ENCODE measurements around the gene SCGB1C1. TPM values are rescaled to one million over a fixed set of nuclear protein-coding genes. Genes with fewer than 3 reads are reported as not detected.

SCGB1C1 gene
- total and polyA plus RNA-seq, 2 experiments from 2014 or later: not detected

DNA sequence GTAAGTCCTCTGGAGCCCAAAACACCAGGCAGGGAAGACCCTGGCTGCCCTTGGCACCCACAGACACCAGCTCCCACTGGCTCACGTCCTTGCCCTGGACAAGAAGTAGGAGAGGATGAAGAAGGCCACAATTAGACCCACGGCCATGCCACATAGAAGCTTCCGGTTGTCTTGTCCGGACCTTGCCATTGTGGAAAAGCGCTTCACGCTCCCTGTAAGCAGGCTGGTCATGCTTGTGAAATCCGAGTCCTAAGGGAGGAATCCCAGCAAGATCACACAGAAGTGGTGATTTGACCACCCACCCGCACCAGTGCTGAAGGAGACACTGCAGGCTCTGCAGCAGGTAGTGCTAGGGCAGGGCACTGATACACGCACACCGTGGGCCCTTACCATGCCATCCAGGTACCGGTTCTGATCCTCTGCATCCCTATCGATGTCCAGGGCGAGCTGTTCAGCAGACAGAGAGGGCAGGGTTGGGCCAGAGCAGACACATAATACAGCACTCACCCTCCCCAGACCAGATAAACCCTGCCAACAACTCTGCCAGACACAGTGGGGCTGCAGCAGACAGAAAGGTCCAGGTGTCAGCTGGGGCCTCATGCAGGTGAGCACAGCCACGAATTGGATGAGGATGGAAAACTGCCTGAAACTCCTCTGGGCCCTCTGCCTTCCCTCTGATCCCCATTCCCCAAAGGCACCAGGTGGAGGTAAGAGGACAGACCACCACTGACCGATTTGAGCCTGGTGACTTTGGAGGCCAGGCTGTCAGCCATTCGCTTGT, 12.5 kb downstream of the SCGB1C1 start:
- Histone ChIP-seq H2AFZ (no peak overlapping the region), H3K4me3 (peak overlapping the region; percentile 96; the same call in 1 of the 2 replicates), H3K9me2 (ENCODE audit: insufficient read depth) (no peaks in the 10 kb centered on the region), H3K36me3 (ENCODE audit: insufficient read depth) (no peaks in the 10 kb centered on the region), H3F3A (replicated peaks; ENCODE audit: low read depth) (peaks cover 9% of the 10 kb centered on the region), H3K4me2 (no peak overlapping the region; the same call in 1 of the 2 replicates), H3K27me3 (ENCODE audit: insufficient read depth) (no peaks in the 10 kb centered on the region), H3K79me2 (replicated peaks; ENCODE audit: insufficient read depth) (peaks cover 27% of the 10 kb centered on the region), H3K4me1 (ENCODE audit: insufficient read depth) (peaks cover 12% of the 10 kb centered on the region; the same call in 1 of the 2 replicates), H3K27ac (ENCODE audit: low read depth) (no peak overlapping the region), H4K20me1 (replicated peaks; ENCODE audit: insufficient read depth) (peaks cover 4% of the 10 kb centered on the region)
- Mint-ChIP-seq H3K36me3 (ENCODE audit: low read depth) (peaks cover 31% of the 10 kb centered on the region), H3K27ac (no peak overlapping the region), H3K4me3 (peak overlapping the region; percentile 99), H3K9me3 (no peaks in the 10 kb centered on the region), H3K4me1 (peaks cover 8% of the 10 kb centered on the region; the same call in 2 of the 3 replicates), H3K27me3 (ENCODE audit: insufficient read depth, low read depth, poor library complexity) (peaks cover 14% of the 10 kb centered on the region)
- DNase-seq (ENCODE audit: low spot score) (no peak), ATAC-seq (no peak)
- no peak for TF ChIP-seq STAT1 (IDR thresholded peaks at IDR 0.05; ENCODE audit: unreplicated experiment)
- no peak for TF ChIP-seq ZNF114 (CRISPR knock-in tag; IDR thresholded peaks at IDR 0.05)
- no peak for TF ChIP-seq CREB1 (CRISPR knock-in tag; IDR thresholded peaks at IDR 0.05; ENCODE audit: low read depth)
- TF ChIP-seq ZNF331 (CRISPR knock-in tag; IDR thresholded peaks at IDR 0.05; ENCODE audit: low read depth): no peak
- TF ChIP-seq, protein P1, sequence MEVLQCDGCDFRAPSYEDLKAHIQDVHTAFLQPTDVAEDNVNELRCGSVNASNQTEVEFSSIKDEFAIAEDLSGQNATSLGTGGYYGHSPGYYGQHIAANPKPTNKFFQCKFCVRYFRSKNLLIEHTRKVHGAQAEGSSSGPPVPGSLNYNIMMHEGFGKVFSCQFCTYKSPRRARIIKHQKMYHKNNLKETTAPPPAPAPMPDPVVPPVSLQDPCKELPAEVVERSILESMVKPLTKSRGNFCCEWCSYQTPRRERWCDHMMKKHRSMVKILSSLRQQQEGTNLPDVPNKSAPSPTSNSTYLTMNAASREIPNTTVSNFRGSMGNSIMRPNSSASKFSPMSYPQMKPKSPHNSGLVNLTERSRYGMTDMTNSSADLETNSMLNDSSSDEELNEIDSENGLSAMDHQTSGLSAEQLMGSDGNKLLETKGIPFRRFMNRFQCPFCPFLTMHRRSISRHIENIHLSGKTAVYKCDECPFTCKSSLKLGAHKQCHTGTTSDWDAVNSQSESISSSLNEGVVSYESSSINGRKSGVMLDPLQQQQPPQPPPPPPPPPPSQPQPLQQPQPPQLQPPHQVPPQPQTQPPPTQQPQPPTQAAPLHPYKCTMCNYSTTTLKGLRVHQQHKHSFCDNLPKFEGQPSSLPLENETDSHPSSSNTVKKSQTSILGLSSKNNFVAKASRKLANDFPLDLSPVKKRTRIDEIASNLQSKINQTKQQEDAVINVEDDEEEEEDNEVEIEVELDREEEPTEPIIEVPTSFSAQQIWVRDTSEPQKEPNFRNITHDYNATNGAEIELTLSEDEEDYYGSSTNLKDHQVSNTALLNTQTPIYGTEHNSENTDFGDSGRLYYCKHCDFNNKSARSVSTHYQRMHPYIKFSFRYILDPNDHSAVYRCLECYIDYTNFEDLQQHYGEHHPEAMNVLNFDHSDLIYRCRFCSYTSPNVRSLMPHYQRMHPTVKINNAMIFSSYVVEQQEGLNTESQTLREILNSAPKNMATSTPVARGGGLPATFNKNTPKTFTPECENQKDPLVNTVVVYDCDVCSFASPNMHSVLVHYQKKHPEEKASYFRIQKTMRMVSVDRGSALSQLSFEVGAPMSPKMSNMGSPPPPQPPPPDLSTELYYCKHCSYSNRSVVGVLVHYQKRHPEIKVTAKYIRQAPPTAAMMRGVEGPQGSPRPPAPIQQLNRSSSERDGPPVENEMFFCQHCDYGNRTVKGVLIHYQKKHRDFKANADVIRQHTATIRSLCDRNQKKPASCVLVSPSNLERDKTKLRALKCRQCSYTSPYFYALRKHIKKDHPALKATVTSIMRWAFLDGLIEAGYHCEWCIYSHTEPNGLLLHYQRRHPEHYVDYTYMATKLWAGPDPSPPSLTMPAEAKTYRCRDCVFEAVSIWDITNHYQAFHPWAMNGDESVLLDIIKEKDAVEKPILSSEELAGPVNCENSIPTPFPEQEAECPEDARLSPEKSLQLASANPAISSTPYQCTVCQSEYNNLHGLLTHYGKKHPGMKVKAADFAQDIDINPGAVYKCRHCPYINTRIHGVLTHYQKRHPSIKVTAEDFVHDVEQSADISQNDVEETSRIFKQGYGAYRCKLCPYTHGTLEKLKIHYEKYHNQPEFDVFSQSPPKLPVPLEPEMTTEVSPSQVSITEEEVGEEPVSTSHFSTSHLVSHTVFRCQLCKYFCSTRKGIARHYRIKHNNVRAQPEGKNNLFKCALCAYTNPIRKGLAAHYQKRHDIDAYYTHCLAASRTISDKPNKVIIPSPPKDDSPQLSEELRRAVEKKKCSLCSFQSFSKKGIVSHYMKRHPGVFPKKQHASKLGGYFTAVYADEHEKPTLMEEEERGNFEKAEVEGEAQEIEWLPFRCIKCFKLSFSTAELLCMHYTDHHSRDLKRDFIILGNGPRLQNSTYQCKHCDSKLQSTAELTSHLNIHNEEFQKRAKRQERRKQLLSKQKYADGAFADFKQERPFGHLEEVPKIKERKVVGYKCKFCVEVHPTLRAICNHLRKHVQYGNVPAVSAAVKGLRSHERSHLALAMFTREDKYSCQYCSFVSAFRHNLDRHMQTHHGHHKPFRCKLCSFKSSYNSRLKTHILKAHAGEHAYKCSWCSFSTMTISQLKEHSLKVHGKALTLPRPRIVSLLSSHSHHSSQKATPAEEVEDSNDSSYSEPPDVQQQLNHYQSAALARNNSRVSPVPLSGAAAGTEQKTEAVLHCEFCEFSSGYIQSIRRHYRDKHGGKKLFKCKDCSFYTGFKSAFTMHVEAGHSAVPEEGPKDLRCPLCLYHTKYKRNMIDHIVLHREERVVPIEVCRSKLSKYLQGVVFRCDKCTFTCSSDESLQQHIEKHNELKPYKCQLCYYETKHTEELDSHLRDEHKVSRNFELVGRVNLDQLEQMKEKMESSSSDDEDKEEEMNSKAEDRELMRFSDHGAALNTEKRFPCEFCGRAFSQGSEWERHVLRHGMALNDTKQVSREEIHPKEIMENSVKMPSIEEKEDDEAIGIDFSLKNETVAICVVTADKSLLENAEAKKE (CRISPR knock-in tag; IDR thresholded peaks at IDR 0.05): no peak
- TF ChIP-seq POLR2AphosphoS5 (IDR thresholded peaks at IDR 0.05; ENCODE audit: low read depth): no peak
- TF ChIP-seq, protein P2, sequence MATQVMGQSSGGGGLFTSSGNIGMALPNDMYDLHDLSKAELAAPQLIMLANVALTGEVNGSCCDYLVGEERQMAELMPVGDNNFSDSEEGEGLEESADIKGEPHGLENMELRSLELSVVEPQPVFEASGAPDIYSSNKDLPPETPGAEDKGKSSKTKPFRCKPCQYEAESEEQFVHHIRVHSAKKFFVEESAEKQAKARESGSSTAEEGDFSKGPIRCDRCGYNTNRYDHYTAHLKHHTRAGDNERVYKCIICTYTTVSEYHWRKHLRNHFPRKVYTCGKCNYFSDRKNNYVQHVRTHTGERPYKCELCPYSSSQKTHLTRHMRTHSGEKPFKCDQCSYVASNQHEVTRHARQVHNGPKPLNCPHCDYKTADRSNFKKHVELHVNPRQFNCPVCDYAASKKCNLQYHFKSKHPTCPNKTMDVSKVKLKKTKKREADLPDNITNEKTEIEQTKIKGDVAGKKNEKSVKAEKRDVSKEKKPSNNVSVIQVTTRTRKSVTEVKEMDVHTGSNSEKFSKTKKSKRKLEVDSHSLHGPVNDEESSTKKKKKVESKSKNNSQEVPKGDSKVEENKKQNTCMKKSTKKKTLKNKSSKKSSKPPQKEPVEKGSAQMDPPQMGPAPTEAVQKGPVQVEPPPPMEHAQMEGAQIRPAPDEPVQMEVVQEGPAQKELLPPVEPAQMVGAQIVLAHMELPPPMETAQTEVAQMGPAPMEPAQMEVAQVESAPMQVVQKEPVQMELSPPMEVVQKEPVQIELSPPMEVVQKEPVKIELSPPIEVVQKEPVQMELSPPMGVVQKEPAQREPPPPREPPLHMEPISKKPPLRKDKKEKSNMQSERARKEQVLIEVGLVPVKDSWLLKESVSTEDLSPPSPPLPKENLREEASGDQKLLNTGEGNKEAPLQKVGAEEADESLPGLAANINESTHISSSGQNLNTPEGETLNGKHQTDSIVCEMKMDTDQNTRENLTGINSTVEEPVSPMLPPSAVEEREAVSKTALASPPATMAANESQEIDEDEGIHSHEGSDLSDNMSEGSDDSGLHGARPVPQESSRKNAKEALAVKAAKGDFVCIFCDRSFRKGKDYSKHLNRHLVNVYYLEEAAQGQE (IDR thresholded peaks at IDR 0.05; ENCODE audit: unreplicated experiment): no peak
- no peak for TF ChIP-seq CTCF (conservative IDR thresholded peaks at IDR 0.05; ENCODE audit: low read depth in 2 of 2)
- TF ChIP-seq EZH2 (IDR thresholded peaks at IDR 0.05; ENCODE audit: low read depth, unreplicated experiment): no peak
- no peak for TF ChIP-seq EZH2phosphoT487 (IDR thresholded peaks at IDR 0.05; ENCODE audit: unreplicated experiment)
- TF ChIP-seq NANOG (IDR thresholded peaks at IDR 0.05; ENCODE audit: borderline replicate concordance): no peak
- TF ChIP-seq, protein P3, sequence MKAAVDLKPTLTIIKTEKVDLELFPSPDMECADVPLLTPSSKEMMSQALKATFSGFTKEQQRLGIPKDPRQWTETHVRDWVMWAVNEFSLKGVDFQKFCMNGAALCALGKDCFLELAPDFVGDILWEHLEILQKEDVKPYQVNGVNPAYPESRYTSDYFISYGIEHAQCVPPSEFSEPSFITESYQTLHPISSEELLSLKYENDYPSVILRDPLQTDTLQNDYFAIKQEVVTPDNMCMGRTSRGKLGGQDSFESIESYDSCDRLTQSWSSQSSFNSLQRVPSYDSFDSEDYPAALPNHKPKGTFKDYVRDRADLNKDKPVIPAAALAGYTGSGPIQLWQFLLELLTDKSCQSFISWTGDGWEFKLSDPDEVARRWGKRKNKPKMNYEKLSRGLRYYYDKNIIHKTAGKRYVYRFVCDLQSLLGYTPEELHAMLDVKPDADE (IDR thresholded peaks at IDR 0.05): no peak
